HEK293 (cell line): ENCODE measurements around the gene SH3BGRL.
A peak's percentile ranks its signal among the peaks of the same experiment; 100 is the strongest.

ENCODE experiments used
- CTCF ChIA-PET: fragments of 350-600 bp; formaldehyde crosslinking; extraction: SDS; loops from one replicate; lab custom pipeline; 2021; ENCODE audit warnings: antibody characterized with exemption; lab: Yijun Ruan, JAX
- POLR2A ChIA-PET: fragments of 300-600 bp; formaldehyde crosslinking; extraction: SDS; loops from one replicate; lab custom pipeline; 2020; ENCODE audit warnings: antibody characterized with exemption, inconsistent platforms; lab: Yijun Ruan, JAX
- H3K27ac ChIP-seq: fragments of 200-500 bp; sonication (Bioruptor generic); 2 replicates; pipeline ENCODE4 v1.5.1; 2014; ENCODE audit warnings: low read depth, low read length, control low read depth, inconsistent platforms; ENCODE audit errors: extremely low read depth
- H3K36me3 ChIP-seq, 2 experiments: fragments of 200-500 bp in 1 of 2; sonication (Bioruptor generic) in 1 of 2; 1 replicate in 1 of 2; 2 replicates in 1 of 2; pipeline ENCODE4 v1.5.1; 2014 to 2017; ENCODE audit warnings: inconsistent platforms in 2 of 2, low read length in 2 of 2; ENCODE audit not compliant: control insufficient read depth in 2 of 2, insufficient read depth in 1 of 2
- H3K4me1 ChIP-seq: fragments of 200-500 bp; sonication (Bioruptor generic); 2 replicates; pipeline ENCODE4 v1.5.1; 2014; ENCODE audit warnings: mild to moderate bottlenecking, low read length, inconsistent platforms; ENCODE audit not compliant: control insufficient read depth, insufficient read depth
- H3K4me3 ChIP-seq: 2 replicates; pipeline ENCODE4 v1.5.1; 2011; ENCODE audit warnings: low read depth, mild to moderate bottlenecking, control low read depth, low read length, moderate library complexity
- H3K9me3 ChIP-seq: fragments of 200-500 bp; sonication (Bioruptor generic); 2 replicates; pipeline ENCODE4 v1.5.1; 2014; ENCODE audit warnings: low read depth, low read length, inconsistent platforms; ENCODE audit not compliant: control insufficient read depth, insufficient read depth
- EGR2 ChIP-seq: fragments of 450-650 bp; formaldehyde crosslinking; IDR thresholded peaks from 2 replicates; pipeline ENCODE4 v1.5.1; 2016; ENCODE audit warnings: low read depth, missing biosample characterization, missing genetic modification characterization
- GLIS1 ChIP-seq: fragments of 450-650 bp; formaldehyde crosslinking; IDR thresholded peaks from 2 replicates; pipeline ENCODE4 v1.5.1; 2016; ENCODE audit warnings: missing biosample characterization, missing genetic modification characterization
- KLF10 ChIP-seq: fragments of 450-650 bp; IDR thresholded peaks from 2 replicates; pipeline ENCODE4 v1.5.1; 2018; ENCODE audit warnings: missing biosample characterization, mild to moderate bottlenecking, missing genetic modification characterization
- OVOL3 ChIP-seq: fragments of 450-650 bp; formaldehyde crosslinking; IDR thresholded peaks from 2 replicates; pipeline ENCODE4 v1.5.1; 2016; ENCODE audit warnings: missing biosample characterization, missing genetic modification characterization
- PRDM1 ChIP-seq: fragments of 450-650 bp; formaldehyde crosslinking; IDR thresholded peaks from 2 replicates; pipeline ENCODE4; 2016; ENCODE audit warnings: missing biosample characterization, missing genetic modification characterization
- YY1 ChIP-seq: fragments of 450-650 bp; formaldehyde crosslinking; IDR thresholded peaks from 2 replicates; pipeline ENCODE4 v1.5.1; 2018; ENCODE audit warnings: missing biosample characterization, missing genetic modification characterization
- ZFHX2 ChIP-seq: fragments of 450-650 bp; formaldehyde crosslinking; conservative IDR thresholded peaks from 2 replicates; pipeline ENCODE4 v1.5.1; 2016; ENCODE audit warnings: missing biosample characterization, missing genetic modification characterization
- ZNF155 ChIP-seq: fragments of 450-650 bp; formaldehyde crosslinking; IDR thresholded peaks from 2 replicates; pipeline ENCODE4 v1.5.1; 2016; ENCODE audit warnings: missing biosample characterization, missing genetic modification characterization
- ZNF335 ChIP-seq: fragments of 450-650 bp; formaldehyde crosslinking; conservative IDR thresholded peaks from 2 replicates; pipeline ENCODE4 v1.5.1; 2016; ENCODE audit warnings: missing biosample characterization, missing genetic modification characterization
- ZNF350 ChIP-seq: fragments of 450-650 bp; formaldehyde crosslinking; IDR thresholded peaks from 2 replicates; pipeline ENCODE4 v1.5.0; 2017; ENCODE audit warnings: missing biosample characterization, mild to moderate bottlenecking, missing genetic modification characterization
- TF ChIP-seq, protein P1 (sequence below): IDR thresholded peaks from 2 replicates; pipeline ENCODE4 v1.6.1; 2011; ENCODE audit warnings: mild to moderate bottlenecking, low read depth, low read length, borderline replicate concordance
- TF ChIP-seq, protein P2 (sequence below): fragments of 450-650 bp; formaldehyde crosslinking; IDR thresholded peaks from 2 replicates; pipeline ENCODE4 v1.5.1; 2016; ENCODE audit warnings: missing biosample characterization, missing genetic modification characterization

SH3BGRL gene

DNA sequence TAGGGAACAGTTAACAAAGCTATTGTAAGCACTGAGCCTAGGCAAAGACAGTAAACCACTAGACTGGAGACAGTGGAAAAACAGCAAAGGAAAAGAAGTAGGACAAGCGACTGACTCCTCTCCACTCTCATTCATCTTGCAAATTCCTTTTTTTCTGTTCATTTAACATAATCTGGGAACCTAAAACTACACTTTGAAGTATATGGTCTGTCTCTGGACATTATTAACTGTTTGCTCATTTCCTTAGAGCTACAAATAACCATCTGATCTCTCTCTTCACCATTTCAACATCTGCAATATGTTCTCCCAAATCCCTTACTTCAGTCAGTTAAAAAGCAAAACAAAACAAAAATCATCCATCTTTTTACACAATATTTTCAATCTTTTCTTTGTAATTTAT is 831 bp upstream of the SH3BGRL start:
- CTCF ChIA-PET, result interaction anchor here (0.6 kb wide), 1 partner anchor 391 kb away, joined by 4 read pairs; the partner anchor contains the start of gene BRWD3
- H3K9me3 ChIP-seq, result no peaks in the 10 kb centered on the region
- 0 out of 2 replicates have a peak, but pooled peaks have one; percentile 3 for TF ChIP-seq ZNF335 (tag by site-specific recombination)
- no peak for TF ChIP-seq YY1 (tag by site-specific recombination)
- TF ChIP-seq, protein P1, sequence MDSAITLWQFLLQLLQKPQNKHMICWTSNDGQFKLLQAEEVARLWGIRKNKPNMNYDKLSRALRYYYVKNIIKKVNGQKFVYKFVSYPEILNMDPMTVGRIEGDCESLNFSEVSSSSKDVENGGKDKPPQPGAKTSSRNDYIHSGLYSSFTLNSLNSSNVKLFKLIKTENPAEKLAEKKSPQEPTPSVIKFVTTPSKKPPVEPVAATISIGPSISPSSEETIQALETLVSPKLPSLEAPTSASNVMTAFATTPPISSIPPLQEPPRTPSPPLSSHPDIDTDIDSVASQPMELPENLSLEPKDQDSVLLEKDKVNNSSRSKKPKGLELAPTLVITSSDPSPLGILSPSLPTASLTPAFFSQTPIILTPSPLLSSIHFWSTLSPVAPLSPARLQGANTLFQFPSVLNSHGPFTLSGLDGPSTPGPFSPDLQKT, result no peak
- TF ChIP-seq EGR2, result no peak
- POLR2A ChIA-PET, result interaction anchor here (2.0 kb wide), 1 partner anchor 393 kb away, joined by 6 read pairs; no protein-coding TSS in a partner anchor
- no peak overlapping the region for H3K27ac ChIP-seq
- H3K36me3 ChIP-seq, result no peaks in the 10 kb centered on the region
- H3K4me1 ChIP-seq, result no peaks in the 10 kb centered on the region
- H3K4me3 ChIP-seq, result peak overlapping the region; percentile 37; the same call in 1 of the 2 replicates

DNA sequence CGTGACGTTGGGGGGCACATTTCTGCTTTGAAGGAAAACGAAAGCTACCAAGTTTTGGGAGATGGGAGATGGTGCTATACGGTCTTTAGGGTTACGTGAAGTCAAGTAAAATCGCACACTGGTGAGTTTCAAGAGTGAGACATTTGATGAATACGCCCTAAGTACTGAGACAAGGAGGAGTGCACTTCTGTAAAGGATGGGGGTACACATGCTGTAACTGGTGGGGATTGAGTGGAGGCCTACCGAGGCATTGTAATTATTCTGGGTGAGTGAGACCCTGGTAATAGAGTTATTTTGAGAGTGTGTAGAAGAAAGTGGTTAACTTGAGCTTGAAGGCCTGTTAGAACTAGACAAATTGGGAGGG is 536 bp downstream of the SH3BGRL start:
- Histone ChIP-seq H3K4me3 (peak overlapping the region; percentile 37), H3K9me3 (no peaks in the 10 kb centered on the region), H3K36me3 (no peaks in the 10 kb centered on the region), H3K4me1 (no peaks in the 10 kb centered on the region)
- ChIA-PET CTCF (interaction anchor here (0.6 to 0.7 kb wide), 3 partner anchors 8 to 353 kb away, joined by 3 to 4 read pairs (median 3); no protein-coding TSS in a partner anchor), POLR2A (interaction anchor here (0.6 to 2.0 kb wide), 2 partner anchors 175 to 394 kb away, joined by 3 to 6 read pairs; no protein-coding TSS in a partner anchor)
- TF ChIP-seq KLF10 (tag by site-specific recombination), result no peak
- TF ChIP-seq ZFHX2 (tag by site-specific recombination), result no peak
- TF ChIP-seq, protein P1, result no peak
- TF ChIP-seq ZNF155 (tag by site-specific recombination), result no peak
- TF ChIP-seq, protein P2, sequence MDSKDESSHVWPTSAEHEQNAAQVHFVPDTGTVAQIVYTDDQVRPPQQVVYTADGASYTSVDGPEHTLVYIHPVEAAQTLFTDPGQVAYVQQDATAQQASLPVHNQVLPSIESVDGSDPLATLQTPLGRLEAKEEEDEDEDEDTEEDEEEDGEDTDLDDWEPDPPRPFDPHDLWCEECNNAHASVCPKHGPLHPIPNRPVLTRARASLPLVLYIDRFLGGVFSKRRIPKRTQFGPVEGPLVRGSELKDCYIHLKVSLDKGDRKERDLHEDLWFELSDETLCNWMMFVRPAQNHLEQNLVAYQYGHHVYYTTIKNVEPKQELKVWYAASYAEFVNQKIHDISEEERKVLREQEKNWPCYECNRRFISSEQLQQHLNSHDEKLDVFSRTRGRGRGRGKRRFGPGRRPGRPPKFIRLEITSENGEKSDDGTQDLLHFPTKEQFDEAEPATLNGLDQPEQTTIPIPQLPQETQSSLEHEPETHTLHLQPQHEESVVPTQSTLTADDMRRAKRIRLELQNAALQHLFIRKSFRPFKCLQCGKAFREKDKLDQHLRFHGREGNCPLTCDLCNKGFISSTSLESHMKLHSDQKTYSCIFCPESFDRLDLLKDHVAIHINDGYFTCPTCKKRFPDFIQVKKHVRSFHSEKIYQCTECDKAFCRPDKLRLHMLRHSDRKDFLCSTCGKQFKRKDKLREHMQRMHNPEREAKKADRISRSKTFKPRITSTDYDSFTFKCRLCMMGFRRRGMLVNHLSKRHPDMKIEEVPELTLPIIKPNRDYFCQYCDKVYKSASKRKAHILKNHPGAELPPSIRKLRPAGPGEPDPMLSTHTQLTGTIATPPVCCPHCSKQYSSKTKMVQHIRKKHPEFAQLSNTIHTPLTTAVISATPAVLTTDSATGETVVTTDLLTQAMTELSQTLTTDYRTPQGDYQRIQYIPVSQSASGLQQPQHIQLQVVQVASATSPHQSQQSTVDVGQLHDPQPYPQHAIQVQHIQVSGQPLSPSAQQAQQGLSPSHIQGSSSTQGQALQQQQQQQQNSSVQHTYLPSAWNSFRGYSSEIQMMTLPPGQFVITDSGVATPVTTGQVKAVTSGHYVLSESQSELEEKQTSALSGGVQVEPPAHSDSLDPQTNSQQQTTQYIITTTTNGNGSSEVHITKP (tag by site-specific recombination), result peak; percentile 35; the same call in 1 of the 2 replicates
- no peak for TF ChIP-seq GLIS1 (tag by site-specific recombination)
- TF ChIP-seq ZNF350, result no peak
- TF ChIP-seq, all 188 proteins: peak for 1
- H3K27ac ChIP-seq, result no peak overlapping the region

DNA sequence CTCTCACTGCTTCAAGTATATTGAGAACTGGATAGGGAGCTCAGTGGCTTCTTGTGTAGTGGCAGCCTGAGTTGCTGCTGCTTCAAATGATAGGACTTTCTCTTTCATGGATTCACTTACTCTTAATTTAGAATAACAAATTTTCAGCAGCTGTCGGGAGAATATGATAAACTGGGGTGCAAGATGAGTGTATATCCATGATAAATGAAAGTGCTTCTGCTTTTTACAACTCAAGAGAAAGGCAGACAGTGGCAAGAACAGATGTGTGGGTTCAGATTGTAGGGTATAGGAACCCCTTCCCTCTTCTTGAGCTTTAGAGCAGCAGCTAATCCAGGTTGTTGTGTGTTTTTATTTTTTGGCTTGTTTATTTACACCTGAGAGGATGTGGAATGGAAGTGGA is 1.0 kb downstream of the SH3BGRL start:
- Histone ChIP-seq H3K36me3 (no peaks in the 10 kb centered on the region), H3K9me3 (no peaks in the 10 kb centered on the region), H3K27ac (no peak overlapping the region), H3K4me3 (peak overlapping the region; percentile 10; the same call in 1 of the 2 replicates), H3K4me1 (no peaks in the 10 kb centered on the region)
- TF ChIP-seq OVOL3 (tag by site-specific recombination) (no peak), PRDM1 (tag by site-specific recombination) (peak; percentile 37; the same call in 1 of the 2 replicates)
- ChIA-PET CTCF (interaction anchor here (0.7 kb wide), 1 partner anchor 8 kb away, joined by 3 read pairs; no protein-coding TSS in a partner anchor), POLR2A (interaction anchor here (0.6 to 2.0 kb wide), 2 partner anchors 175 to 394 kb away, joined by 3 to 6 read pairs; no protein-coding TSS in a partner anchor)
